ENCODE measurements around the gene AHNAK.

AHNAK gene

DNA sequence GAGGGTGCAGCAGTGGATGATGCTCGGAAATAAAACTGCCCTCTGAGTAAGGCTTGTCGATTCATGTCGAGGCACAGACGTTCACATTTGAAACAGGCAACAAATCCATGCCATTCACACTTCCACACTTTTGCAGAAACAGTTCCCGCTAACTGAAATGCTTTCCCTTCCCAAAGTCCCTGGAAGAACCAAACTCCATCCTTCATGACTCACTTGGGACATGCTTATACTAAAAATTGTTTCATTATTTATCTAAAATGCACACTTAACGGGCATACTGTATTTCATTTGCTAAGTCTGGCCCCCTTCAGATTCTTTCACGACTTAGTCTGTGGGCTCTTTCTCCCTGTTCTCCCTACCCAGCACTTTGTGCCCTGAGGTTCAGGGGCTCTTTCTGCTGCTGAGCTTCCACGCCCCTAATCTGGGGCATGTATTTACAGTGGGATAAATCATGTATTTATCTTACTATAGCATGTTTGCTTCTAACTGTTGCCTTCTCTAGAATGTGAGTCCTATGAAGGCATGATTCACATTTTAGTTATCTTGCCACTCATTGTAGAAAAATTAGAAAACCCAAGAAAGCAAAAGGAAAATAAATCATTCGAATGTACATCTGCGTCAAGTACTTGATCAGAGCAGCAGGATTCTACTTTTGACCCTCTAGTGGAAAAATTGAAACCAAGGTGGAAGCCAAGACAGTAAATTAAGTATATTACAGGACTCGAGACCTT lies 115.3 kb downstream of the AHNAK start:
- no peak for DNase-seq

DNA sequence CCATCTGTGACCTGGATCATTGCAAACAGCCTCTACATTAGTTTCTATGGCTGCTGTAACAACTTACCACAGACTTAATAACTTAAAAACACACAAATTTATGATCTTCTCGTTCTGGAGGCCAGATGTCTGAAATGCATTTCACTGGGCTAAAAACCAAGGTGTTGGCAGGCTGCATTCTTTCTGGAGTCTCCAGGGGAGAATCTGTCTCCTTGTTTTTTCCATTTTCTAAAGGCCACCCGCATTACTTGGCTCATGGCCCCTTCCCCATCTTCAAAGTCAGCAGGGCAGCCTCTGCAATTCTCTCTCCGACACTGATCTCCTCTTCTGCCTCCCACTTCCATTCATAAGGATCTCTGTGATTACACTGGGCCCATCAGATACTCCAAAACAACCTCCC lies 116.2 kb downstream of the AHNAK start:
- DNase-seq, result no peak

DNA sequence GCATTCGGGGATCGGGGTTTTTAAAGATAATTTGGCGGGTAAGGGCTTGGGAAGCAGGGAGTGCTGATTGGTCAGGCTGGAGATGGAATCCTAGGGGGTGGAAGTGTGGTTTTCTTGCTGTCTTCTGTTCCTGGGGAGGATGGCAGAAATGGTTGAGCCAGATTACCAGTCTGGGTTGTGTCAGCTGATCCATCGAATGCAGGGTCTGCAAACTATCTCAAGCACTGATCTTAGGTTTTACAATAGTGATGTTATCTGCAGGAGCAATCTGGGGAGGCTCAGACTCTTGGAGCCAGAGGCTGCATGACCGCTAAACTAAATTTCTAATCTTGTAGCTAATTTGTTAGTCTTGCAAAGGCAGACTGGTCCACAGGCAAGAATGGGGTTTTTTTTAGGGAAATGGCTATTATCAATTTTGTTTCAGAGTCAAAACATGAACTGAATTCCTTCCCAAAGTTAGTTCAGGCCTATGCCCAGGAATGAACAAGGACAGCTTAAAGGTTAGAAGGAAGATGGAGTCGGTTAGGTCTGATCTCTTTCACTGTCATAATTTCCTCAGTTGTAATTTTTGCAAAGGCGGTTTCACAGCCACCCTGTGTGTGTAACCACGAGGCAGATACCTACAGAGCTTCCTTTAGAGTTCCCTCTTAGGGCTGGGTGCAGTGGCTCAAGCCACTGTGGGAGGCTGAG lies 117.6 kb downstream of the AHNAK start:
- DNase-seq, result no peak

DNA sequence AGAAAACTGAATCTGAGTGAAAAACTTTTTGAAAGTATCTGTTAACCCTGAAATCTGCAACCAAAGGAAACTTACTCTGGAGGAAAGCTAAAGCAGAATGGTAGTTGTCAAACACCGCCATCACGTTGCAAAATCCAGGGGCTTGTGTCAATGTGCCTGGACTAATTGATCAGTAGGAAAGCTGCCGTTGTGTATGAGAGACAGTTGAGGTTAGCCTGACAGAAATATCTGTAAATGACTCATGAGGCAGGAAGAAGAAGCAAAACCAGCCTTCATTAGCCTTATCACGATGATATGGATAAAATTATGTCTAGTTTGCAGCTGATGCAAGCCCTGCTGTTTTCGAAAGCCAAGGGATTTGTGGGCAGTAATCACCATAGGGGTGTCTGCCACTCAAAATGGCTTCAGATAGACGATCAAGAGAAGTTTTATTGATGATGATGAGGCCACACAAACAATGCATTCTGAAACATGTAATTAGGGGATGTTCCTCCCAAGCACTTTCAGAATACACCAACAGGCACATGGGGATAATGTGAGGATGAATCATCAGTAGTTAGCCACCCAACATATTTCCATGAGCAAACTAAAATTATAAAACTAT lies 118.9 kb downstream of the AHNAK start:
- peak; percentile 13 to 30 for DNase-seq

DNA sequence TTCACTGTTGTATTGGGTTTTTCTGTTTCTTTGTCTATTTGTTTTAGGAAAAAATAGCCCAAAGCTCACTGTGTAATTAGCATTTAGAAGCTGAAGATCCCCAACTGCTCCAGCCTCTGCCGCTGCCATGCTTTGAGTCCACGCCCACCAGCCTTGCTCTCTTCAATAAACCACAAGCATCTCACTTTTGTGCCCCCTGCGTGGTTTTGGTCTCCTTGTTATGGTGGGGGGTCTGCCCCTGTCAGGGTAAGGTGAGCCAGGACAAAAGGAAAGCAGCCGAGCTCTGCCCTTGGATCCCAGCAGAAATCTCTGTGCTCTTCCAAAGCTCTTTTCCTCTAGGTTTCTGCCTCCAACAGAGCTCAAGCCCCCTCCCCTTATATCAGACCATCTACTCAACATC lies 123.6 kb downstream of the AHNAK start:
- no peak for DNase-seq

DNA sequence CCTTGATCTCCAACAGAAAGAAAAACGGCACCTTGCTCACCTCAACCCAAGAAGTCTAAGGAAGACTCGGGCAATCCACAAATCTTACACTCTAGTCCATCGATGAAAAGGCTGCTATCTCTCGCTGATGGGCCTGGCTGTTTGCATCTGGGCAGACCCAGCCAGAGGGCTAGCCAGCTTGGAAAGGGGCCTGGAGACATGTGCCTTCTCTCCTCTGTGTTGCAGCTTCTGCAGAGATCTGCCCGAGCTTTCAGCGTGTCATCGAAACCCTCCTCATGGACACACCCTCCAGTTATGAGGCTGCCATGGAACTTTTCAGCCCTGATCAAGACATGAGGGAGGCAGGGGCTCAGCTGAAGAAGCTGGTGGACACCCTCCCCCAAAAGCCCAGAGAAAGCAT lies 124.6 kb downstream of the AHNAK start:
- no peak for DNase-seq

DNA sequence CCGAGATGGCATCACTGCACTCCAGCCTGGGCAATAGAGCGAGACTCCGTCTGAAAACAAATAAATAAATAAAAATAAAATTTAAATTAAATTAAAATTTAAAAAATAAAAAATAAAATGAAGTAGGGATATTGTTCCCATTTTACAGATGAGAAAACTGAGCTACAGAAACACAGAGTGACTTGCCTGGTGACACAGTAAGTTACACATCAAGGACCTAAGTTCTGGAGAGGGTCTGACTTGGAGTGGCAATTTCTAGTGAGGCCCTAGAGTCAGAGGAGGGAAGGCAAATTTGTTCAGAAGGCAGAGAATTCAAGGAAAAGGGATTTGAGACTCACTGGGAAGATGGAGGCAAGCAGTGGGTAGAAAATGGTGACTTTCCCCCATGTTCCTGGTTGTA lies 125.7 kb downstream of the AHNAK start:
- no peak for DNase-seq

DNA sequence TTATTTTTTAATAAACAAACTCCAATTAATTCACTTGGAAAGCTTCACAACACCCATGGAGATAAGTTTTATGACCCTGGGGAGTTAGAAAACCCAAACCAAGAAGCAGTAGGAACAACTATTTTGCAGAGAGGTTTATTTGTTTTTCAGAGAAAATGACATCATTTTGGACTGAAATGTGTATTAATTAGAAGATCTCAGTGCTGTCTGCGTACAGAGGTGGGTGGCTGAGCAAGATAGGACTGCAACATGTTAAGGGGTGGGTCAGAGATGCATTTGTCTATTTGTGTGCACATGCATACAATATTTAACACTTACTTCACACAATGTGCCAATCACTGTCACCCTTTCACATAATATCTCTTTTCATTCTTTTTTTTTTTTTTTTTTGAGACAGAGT lies 126.7 kb downstream of the AHNAK start:
- no peak for DNase-seq

DNA sequence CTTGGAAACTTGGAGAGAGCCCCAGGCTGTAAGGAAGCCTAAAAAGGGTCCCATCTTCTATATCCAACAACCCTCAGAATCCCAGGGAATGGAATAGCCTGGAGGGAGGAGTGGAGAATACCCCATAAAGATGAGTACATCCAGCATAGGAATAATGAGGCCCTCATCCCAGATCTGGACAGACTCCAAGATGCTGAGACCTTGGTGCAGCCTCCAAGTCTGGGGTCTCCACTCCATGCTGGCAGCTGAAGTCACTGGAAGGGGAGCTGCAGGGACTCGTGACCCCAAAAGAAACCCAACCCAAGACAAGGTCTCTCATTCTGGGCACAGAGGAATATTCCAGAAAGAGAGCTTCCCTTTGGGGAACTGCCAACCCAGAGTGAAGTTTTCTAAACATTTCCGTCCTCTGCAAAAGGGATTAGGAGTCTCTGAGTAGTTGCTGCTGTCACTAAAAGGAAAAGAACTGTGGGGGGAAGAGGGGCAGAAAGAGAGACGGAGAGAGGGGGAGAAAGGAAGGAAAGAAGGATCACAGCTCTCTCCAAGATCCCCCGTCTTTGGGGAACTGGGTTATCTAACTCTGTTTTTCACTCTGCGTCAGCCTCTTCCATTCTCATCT lies 127.2 kb downstream of the AHNAK start:
- DNase-seq, result no peak

DNA sequence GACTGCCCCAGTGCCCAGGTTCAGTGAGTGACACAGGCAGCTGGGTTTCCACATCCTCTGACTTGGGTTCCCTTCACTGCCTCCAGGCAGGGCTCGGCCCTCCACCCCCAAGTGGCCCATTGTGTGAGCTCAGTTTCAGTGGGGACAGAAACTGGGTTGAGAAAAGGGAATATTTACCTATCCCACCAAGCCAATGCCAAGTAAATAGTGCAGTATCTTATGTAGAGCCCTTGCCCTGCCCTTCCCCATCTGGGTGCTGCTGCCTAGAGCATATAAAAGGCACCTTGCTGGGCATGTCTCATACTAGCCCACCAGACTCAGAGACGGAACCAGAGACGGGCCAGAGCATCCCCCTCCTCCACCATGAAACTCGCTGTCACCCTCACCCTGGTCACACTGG lies 127.9 kb downstream of the AHNAK start, which contains the start of gene SCGB1A1:
TSS of gene SCGB1A1 (plus strand) at position 301 of the 400 bp plus-strand sequence. CDS start at position 364, 63 bp downstream.
- no peak for DNase-seq

DNA sequence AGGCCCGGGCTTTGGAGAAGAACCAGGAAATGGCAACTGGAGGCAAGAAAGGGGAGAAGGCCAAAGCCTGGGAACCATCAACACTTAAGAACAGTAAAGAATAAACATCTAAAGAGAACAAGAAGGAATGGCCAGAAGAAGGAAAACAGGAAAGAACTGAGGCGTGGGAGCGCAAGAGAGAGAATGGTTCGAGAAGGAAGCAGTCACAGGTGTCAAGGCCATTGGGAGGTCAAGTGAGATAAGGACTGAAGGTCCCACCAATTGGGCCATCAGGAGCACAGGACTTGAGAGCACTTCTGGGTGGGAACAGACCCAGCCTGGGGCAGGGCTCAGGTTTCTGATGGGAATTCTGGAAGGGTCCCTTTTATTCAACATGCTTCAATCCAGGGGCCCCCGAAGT lies 128.5 kb downstream of the AHNAK start:
- DNase-seq, result no peak

DNA sequence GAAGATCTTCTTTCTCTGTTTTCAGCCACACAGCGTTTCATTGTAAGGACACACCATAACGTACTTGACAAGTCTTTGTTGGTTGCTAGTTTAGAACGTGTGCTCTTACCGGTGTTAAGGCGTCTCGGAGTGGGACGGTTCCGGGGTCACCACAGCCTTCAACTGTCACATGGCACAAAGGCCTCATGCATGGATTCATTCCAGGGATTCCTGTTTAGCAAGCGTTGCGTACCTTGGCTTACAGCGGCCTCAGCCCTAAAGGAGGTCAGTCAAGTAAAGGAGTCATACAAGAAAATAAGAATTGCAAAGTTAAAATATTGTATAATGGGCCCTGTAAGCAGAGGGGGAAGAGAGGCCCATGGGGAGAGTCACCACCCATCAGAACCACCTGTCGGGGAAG lies 130.0 kb downstream of the AHNAK start:
- no peak for DNase-seq

DNA sequence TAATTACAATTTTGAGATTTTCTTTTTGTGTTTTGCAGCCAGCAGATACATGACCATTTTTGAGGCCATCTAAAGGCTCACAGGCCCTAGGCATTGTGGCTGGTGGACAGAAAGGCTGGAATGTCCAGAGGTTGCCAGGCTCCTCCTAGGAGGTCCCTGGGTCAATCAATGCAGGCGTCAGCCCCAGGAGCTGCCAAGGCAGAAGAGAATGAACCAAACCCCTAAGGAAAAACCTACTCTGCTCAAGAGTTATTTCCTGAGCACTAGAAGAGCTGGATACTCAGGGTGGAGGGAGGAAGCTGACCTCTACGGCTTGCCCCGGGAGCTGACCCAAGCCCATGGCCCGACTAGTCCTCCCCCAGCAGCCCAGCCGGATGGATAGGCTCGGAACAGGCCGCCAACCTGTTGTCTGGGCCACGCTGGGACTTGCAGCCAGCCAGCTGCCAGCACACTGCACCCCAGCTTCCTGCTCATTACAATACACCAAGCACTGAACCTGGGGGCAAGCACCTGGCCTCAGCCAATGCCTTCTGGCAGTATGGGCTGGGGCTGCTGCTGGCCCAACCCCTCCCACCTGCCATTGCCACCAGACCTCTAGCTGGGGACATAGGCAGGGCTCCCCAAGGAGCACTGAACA lies 133.4 kb downstream of the AHNAK start:
- no peak for DNase-seq

DNA sequence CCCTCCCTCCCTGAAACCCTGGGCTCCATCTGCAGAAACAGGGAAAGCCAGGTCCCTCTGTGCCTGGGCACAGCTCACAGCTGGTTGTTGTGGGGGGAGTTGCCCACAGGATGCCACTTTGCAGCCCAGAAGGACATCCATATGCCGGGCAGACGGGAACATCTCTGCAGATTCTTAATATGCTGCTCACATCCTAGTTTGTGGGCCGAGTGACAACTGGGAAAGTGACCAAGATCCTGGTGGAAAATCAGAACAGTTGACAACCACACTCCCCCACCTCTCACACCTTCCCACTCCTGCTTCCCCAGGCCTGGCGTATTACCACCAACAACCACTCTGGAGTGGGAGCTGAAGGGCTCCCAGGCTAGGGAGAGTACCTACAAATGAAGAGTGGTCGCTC lies 135.1 kb downstream of the AHNAK start:
- DNase-seq, result no peak

DNA sequence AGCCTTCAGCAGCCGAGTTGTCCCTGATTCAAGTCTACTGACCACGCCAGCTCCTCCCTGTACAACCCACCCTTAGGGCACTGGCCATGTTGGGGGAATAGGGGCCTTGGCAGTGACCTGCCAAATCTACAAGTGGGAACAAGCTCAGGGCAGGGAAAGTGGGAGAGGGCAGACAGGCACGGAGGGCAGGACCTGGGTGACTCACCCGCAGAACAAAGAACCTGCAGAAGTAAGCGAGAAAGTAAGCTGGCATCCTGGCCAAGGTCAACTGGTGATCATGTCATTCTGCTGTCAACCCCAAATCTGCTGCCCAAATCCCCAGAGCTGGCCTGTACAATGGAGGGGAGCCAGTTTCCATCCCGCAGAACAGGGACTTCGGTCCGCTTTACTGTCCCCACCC lies 135.6 kb downstream of the AHNAK start:
- no peak for DNase-seq

DNA sequence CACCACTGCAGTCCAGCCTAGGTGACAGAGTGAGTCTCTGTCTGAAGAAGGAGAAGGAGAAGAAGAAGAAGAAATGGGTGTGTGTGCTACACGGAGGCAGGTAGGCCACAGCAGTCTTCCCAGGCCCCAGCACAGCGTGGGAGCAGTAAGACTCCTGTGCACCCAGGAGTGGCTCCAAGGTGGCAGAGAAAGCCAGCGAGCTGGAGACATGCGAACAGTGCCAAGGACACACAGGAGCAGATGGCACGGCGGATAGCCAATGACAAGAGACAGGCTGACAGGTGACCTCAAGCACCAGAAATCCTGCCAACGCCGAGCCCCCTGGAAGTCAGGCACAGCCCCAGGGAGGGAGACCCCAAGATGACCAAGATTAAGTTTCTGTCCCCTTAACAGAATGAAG lies 136.8 kb downstream of the AHNAK start:
- no peak for DNase-seq

DNA sequence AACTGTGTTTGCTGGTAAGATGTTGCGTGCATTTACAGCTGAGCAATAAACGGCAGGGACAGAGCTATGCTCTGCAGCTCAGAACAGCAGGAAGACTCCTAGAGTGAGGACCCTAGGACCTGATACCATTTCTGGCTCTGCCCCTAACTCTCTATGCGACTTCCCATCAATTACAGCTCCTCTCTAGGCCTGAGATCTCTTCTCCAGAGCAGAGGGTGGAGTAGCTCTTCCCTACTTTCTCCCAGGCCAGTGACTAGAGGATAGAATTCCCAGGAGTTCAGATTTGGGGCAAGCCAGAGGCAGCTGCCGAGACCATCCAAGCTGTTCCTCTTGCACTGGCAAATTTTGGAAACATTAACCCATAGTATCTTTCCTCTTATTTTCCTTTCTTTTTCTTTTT lies 140.6 kb downstream of the AHNAK start:
- DNase-seq, result no peak

DNA sequence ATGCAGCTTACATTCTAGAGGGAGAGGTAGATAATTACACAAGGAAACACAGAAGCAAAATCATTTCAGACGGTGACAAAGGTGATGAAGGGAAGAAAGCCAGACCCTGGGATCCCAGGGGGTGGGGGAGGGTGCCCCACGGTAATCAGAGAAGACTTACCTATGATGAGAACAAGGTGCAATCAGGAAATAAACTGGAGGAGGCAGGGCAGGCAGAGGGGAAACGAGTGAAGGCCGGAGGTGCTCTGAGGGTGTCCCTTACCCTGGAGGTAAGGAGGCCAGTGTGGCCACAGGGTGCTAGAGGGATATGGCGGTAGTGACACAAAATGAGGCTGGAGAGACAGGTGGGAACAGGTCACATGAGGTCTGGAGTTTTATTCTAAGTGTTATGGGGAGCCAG lies 141.7 kb downstream of the AHNAK start:
- no peak for DNase-seq

DNA sequence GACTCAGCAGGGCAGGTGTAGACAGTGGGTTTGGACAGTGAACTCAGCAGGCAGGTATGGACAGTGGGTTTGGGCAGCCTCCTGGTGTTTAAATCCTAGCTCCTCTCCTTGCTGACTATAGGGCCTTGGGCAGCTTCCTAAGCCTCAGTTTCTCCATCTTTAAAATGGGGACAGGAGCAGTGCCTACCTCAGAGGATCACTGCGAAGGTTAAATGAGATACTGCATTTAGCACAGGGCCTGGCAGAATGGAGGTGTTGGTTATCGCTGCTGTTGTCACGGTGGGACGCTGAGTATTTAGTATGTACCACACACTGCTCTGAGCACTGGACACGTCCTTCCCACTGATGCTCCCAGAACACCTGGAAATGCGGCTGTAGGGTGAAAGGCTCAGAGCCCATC lies 142.2 kb downstream of the AHNAK start:
- no peak for DNase-seq

DNA sequence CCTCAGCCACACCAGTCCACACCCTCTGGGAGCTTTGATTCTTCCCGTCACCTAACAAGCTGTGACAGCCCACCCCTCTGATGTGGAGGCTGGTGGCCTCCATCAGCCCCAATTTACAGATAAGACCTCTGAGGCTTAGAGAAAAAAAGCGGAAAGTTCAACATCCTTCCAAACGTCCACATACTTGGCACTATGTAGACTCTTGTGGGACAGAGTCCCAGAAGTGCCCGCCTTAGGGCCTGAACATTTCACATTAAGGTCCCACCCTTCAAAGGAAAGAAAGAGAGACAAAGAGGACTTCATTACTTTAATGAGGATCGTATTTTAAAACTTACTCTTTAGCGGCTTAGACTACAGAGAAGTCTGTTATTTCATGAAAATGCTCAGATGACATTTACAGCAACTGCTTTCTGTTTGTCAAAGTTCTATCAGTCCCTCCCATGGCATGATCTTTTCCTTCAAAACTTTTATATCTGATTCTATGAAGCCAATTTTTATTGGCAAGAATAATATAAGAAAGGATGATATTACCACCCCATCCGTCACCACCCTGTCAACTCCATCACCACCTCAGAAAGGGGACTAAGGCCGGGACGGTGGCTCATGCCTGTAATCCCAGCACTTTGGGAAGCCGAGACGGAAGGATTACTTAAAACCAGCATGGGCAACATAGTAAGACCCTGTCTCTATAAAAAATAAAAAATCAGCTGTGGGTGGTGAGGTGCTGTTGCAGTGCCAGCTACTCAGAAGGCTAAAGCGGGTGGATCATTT lies 143.5 kb downstream of the AHNAK start:
- DNase-seq, result no peak

DNA sequence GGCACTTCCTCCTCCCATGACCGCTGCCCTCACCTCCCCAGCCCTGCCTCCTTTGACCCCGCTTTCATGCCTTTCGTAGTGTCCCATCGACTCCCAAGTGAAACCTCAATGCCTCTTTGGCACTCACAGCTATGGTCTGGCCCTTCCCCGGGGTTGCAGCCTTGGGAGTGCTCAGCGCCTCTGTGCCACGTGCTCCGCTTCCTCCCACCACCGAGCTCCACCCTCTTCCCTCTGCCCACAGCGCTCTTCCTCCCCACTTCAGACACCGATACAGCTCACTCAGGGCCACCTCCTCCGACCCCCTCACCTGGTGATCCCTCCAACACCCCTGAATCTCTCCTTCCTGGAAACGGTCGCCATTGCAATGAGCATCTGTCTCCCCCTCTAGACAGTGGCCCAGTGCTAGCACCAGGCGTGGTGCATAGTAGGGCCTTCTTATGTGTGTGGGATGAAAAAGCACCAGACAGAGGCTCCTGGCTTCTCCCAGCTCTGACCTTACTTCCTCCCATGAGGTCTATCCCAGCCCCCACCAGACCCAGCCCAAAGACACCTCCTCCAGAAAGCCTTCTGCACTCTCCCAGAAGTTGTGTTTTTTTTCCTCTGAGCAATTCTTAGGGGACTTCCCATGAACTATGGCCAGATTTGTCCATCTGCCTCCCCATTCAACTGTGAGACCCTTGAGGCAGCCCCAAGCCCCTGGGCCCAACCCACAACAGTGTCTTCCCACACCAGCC lies 144.2 kb downstream of the AHNAK start:
- peak; percentile 61 to 70 for DNase-seq

DNA sequence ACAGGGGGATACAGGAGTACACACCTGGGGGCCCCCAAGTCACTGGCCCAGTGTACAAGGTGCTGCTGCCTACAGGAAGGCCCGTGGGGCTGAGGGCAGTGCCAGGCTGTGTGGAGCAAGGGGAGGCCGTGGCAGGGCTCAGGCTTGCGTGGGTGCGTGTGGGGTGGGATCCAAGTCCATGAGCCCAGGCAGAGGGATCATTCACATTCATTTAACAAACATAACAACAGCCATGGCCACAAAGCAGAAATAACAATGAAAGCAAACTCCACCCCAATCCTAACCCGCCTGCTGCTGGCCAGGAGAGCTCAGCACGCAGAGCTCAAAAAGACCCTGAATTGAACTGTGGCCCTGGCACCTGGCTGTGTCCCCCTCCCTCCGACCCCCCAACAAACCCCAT lies 144.8 kb downstream of the AHNAK start:
- DNase-seq, result peak in 1 of 2 experiments; percentile 17

Measured in activated CD4-positive, alpha-beta T cell treated with anti-CD3 and anti-CD28 coated beads, Interleukin-2, amount 50 U/mL, for 48 hours (primary cell).